Measurements from ENCODE around the gene NUDC. TPM values are rescaled to one million over a fixed set of nuclear protein-coding genes. Genes with fewer than 3 reads are reported as not detected.

Gene NUDC
- total and polyA plus RNA-seq, 4 donors: 39.3 to 77.8 (median 64.4) TPM

GRCh38 chr1:26915204-26915842 lies 6.2 kb upstream of the NUDC start:
- Histone ChIP-seq H3K27ac (ENCODE audit: low read depth in 1 of 2, low read length in 1 of 2) (peak overlapping the region in 1 of 2 donors; percentile 47), H3K9me3 (ENCODE audit: control insufficient read depth in 4 of 4, insufficient read depth in 3 of 4, low read length in 3 of 4) (no peaks in the 10 kb centered on the region), H3K36me3 (ENCODE audit: control insufficient read depth in 4 of 4, insufficient read depth in 4 of 4, low read length in 4 of 4) (no peaks in the 10 kb centered on the region), H3K9ac (ENCODE audit: insufficient read depth in 1 of 2, low read length in 2 of 2) (no peak overlapping the region), H3K4me3 (no peak overlapping the region), H3K4me1 (ENCODE audit: control insufficient read depth in 5 of 5, insufficient read depth in 5 of 5, low read length in 5 of 5) (peaks cover 0 to 8% (median 0%) of the 10 kb centered on the region in 5 donors), H3K27me3 (ENCODE audit: control insufficient read depth in 3 of 3, insufficient read depth in 3 of 3, low read length in 2 of 3) (no peaks in the 10 kb centered on the region)
- DNase-seq (no peak), ATAC-seq (ENCODE audit: insufficient read depth, low FRiP score) (no peak)
- no peak for TF ChIP-seq CTCF (IDR thresholded peaks at IDR 0.05; ENCODE audit: control extremely low read depth, extremely low read depth)
- WGBS, 2 donors: 56 to 77% methylated on average over 5 of the region's 5 CpGs

DNA sequence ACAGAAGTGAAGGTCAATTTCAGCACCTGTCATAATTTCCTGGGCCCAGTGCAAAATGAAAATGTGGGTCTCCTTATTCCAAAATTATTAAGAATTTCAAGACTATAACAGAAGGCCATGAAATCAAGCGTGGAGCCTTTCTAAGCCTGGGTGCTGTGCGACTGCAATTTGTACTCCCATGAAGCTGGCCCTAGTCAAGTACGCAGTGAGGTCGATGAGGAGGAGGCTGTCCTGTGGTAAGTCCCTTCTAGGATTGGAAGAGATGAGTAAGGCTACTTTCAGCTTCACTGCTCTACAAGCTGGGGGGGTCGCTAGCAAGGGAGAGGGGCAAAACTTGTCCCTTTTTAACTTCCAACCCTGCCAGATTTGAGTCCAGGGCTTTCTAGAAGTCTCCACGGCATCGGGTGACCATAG lies 410 bp upstream of the NUDC start:
- H3K27ac ChIP-seq (ENCODE audit: low read depth in 1 of 2, low read length in 1 of 2): peak overlapping the region; percentile 73 to 78
- peak overlapping the region in 1 of 2 donors; percentile 86 for H3K9ac ChIP-seq (ENCODE audit: insufficient read depth in 1 of 2, low read length in 2 of 2)
- H3K36me3 ChIP-seq (ENCODE audit: control insufficient read depth in 4 of 4, insufficient read depth in 4 of 4, low read length in 4 of 4): peaks cover 0 to 12% (median 9%) of the 10 kb centered on the region in 4 donors
- no peak for TF ChIP-seq CTCF (IDR thresholded peaks at IDR 0.05; ENCODE audit: control extremely low read depth, extremely low read depth)
- DNase-seq (no peak), ATAC-seq (ENCODE audit: insufficient read depth, low FRiP score) (no peak)
- WGBS, 2 donors: 11 to 16% methylated on average over 7 of the region's 7 CpGs
- no peaks in the 10 kb centered on the region for H3K9me3 ChIP-seq (ENCODE audit: control insufficient read depth in 4 of 4, insufficient read depth in 3 of 4, low read length in 3 of 4)
- H3K4me3 ChIP-seq: peak overlapping the region; percentile 13
- no peaks in the 10 kb centered on the region for H3K27me3 ChIP-seq (ENCODE audit: control insufficient read depth in 3 of 3, insufficient read depth in 3 of 3, low read length in 2 of 3)
- peaks cover 0 to 13% (median 8%) of the 10 kb centered on the region in 5 donors for H3K4me1 ChIP-seq (ENCODE audit: control insufficient read depth in 5 of 5, insufficient read depth in 5 of 5, low read length in 5 of 5)

GRCh38 chr1:26922431-26922729 lies 837 bp downstream of the NUDC start:
- 23 to 51% methylated on average over 6 of the region's 6 CpGs for WGBS, 2 donors
- peak overlapping the region in 1 of 2 donors; percentile 93 for H3K27ac ChIP-seq (ENCODE audit: low read depth in 1 of 2, low read length in 1 of 2)

More at GRCh38 chr1:26922431-26922729, 837 bp downstream of the NUDC start:
- peaks cover 0 to 18% (median 12%) of the 10 kb centered on the region in 4 donors for H3K36me3 ChIP-seq (ENCODE audit: control insufficient read depth in 4 of 4, insufficient read depth in 4 of 4, low read length in 4 of 4)
- H3K4me1 ChIP-seq (ENCODE audit: control insufficient read depth in 5 of 5, insufficient read depth in 5 of 5, low read length in 5 of 5): peaks cover 0 to 13% (median 8%) of the 10 kb centered on the region in 5 donors
- H3K27me3 ChIP-seq (ENCODE audit: control insufficient read depth in 3 of 3, insufficient read depth in 3 of 3, low read length in 2 of 3): no peaks in the 10 kb centered on the region
- H3K9me3 ChIP-seq (ENCODE audit: control insufficient read depth in 4 of 4, insufficient read depth in 3 of 4, low read length in 3 of 4): no peaks in the 10 kb centered on the region
- peak overlapping the region; percentile 90 for H3K4me3 ChIP-seq
- TF ChIP-seq CTCF (IDR thresholded peaks at IDR 0.05; ENCODE audit: control extremely low read depth, extremely low read depth): no peak
- peak overlapping the region; percentile 82 to 86 for H3K9ac ChIP-seq (ENCODE audit: insufficient read depth in 1 of 2, low read length in 2 of 2)
- DNase-seq (no peak), ATAC-seq (ENCODE audit: insufficient read depth, low FRiP score) (no peak)

Data from lung (tissue), 12 donors.